ENCODE measurements around the gene XPO6. TPM values are rescaled to one million over a fixed set of nuclear protein-coding genes. Genes with fewer than 3 reads are reported as not detected.

The XPO6 gene
- total RNA-seq, 1 experiment from 2014 or later, result 106 TPM

GRCh38 chr16:28193530-28194423, 18.0 kb downstream of the XPO6 start:
- H3K9me2 ChIP-seq (replicated peaks; ENCODE audit: low read length), result no peaks in the 10 kb centered on the region
- peaks cover 13% of the 10 kb centered on the region for H3K36me3 ChIP-seq (ENCODE audit: low read depth, low read length)
- ATAC-seq (peak; percentile 48), DNase-seq (peak; percentile 43)
- peaks cover 94% of the 10 kb centered on the region for H3K79me2 ChIP-seq (ENCODE audit: low read length)
- ChIA-PET POLR2A (ENCODE audit: unreplicated experiment) (no interaction called here), CTCF (interaction anchor here (0.7 kb wide), 1 partner anchor 84 kb away, joined by 3 read pairs; no protein-coding TSS in a partner anchor)
- BruUV-seq (replicated peaks), result no TSS peak
- H3K27ac ChIP-seq (ENCODE audit: low read length), result 0 out of 2 replicates have a peak overlapping the region, but pooled peaks have one; percentile 9
- TF ChIP-seq EZH2 (IDR thresholded peaks at IDR 0.05; ENCODE audit: low read length, unreplicated experiment) (no peak), EZH2phosphoT487 (IDR thresholded peaks at IDR 0.05; ENCODE audit: borderline replicate concordance, low read length) (no peak)
- TF ChIP-seq, protein P1, sequence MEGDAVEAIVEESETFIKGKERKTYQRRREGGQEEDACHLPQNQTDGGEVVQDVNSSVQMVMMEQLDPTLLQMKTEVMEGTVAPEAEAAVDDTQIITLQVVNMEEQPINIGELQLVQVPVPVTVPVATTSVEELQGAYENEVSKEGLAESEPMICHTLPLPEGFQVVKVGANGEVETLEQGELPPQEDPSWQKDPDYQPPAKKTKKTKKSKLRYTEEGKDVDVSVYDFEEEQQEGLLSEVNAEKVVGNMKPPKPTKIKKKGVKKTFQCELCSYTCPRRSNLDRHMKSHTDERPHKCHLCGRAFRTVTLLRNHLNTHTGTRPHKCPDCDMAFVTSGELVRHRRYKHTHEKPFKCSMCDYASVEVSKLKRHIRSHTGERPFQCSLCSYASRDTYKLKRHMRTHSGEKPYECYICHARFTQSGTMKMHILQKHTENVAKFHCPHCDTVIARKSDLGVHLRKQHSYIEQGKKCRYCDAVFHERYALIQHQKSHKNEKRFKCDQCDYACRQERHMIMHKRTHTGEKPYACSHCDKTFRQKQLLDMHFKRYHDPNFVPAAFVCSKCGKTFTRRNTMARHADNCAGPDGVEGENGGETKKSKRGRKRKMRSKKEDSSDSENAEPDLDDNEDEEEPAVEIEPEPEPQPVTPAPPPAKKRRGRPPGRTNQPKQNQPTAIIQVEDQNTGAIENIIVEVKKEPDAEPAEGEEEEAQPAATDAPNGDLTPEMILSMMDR (conservative IDR thresholded peaks at IDR 0.05; ENCODE audit: low read depth, low read length), result no peak
- no peaks in the 10 kb centered on the region for H3K9me3 ChIP-seq (ENCODE audit: low read length)
- peaks cover 26% of the 10 kb centered on the region for H4K20me1 ChIP-seq (ENCODE audit: low read length)
- no peak overlapping the region for H3K4me3 ChIP-seq (ENCODE audit: low read length)
- H3K9ac ChIP-seq (ENCODE audit: low read length), result no peak overlapping the region
- peak overlapping the region; percentile 6; the same call in 1 of the 2 replicates for H3K4me2 ChIP-seq (ENCODE audit: low read length)
- H3K27me3 ChIP-seq (ENCODE audit: low read length), result no peaks in the 10 kb centered on the region
- peaks cover 26% of the 10 kb centered on the region for H3K4me1 ChIP-seq (ENCODE audit: insufficient read depth, low read length)
- no peaks in the 10 kb centered on the region for H3F3A ChIP-seq (ENCODE audit: low read length, unreplicated experiment)
- no peak overlapping the region for H2AFZ ChIP-seq (ENCODE audit: low read length)
- intact Hi-C loops (cut with micrococcal nuclease), result no loop called here

- ChIA-PET POLR2A (ENCODE audit: unreplicated experiment) (no interaction called here), CTCF (no interaction called here)
- Histone ChIP-seq H3K9me3 (ENCODE audit: low read length) (no peaks in the 10 kb centered on the region), H3F3A (ENCODE audit: low read length, unreplicated experiment) (no peaks in the 10 kb centered on the region), H3K27me3 (ENCODE audit: low read length) (no peaks in the 10 kb centered on the region), H2AFZ (ENCODE audit: low read length) (no peak overlapping the region), H3K36me3 (ENCODE audit: low read depth, low read length) (peaks cover 16% of the 10 kb centered on the region), H4K20me1 (ENCODE audit: low read length) (peaks cover 33% of the 10 kb centered on the region), H3K27ac (ENCODE audit: low read length) (0 out of 2 replicates have a peak overlapping the region, but pooled peaks have one; percentile 9), H3K4me3 (ENCODE audit: low read length) (no peak overlapping the region), H3K9ac (ENCODE audit: low read length) (no peak overlapping the region), H3K9me2 (replicated peaks; ENCODE audit: low read length) (no peaks in the 10 kb centered on the region), H3K4me1 (ENCODE audit: insufficient read depth, low read length) (peaks cover 26% of the 10 kb centered on the region), H3K79me2 (ENCODE audit: low read length) (peaks cover 98% of the 10 kb centered on the region), H3K4me2 (ENCODE audit: low read length) (no peak overlapping the region)
- DNase-seq (no peak), ATAC-seq (no peak)
- BruUV-seq (replicated peaks), result no TSS peak
- intact Hi-C loops (cut with micrococcal nuclease), result no loop called here
- TF ChIP-seq EZH2 (IDR thresholded peaks at IDR 0.05; ENCODE audit: low read length, unreplicated experiment) (no peak), EZH2phosphoT487 (IDR thresholded peaks at IDR 0.05; ENCODE audit: borderline replicate concordance, low read length) (no peak)
- TF ChIP-seq, protein P1 (conservative IDR thresholded peaks at IDR 0.05; ENCODE audit: low read depth, low read length), result no peak
Observed at GRCh38 chr16:28192806-28193529, 18.8 kb downstream of the XPO6 start.

All from PC-3 (cell line).